H1 (cell line): Measurements from ENCODE around the gene ARFGEF3. TPM values are rescaled to one million over a fixed set of nuclear protein-coding genes. Genes with fewer than 3 reads are reported as not detected.

Experiments used
- CTCF ChIA-PET: fragments of 300-600 bp; sonication (Branson Sonifier 250); formaldehyde crosslinking; loops from one replicate; lab custom pipeline; 2021; ENCODE audit not compliant: partially characterized antibody; lab: Charles Lee
- POLR2A ChIA-PET: fragments of 300-600 bp; sonication (Branson Sonifier 250); formaldehyde crosslinking; loops from one replicate; lab custom pipeline; 2021; ENCODE audit warnings: inconsistent platforms; ENCODE audit not compliant: partially characterized antibody; lab: Charles Lee
- DNase-seq, 2 experiments: peaks; one replicate each; pipeline versions ENCODE4 v3.0.0 to v3.0.0-alpha.2; 2010 to 2022; ENCODE audit warnings: low spot score in 2 of 2, low read depth in 1 of 2, mixed read lengths in 1 of 2
- FAIRE-seq: peaks from 2 replicates; lab custom pipeline; 2011; peaks lifted over from hg19 to GRCh38; lab: Jason Lieb, UNC
- H2AFZ ChIP-seq: 2 replicates; pipeline ENCODE4 v1.8.1; 2012; ENCODE audit warnings: low read length, inconsistent platforms
- H2AK5ac ChIP-seq: 2 replicates; pipeline ENCODE4 v1.6.1; 2013; ENCODE audit warnings: low read depth, low read length
- H2BK120ac ChIP-seq: replicated peaks from 2 replicates; pipeline ENCODE3; 2013; ENCODE audit warnings: low read depth, low read length, inconsistent platforms
- H2BK12ac ChIP-seq: 2 replicates; pipeline ENCODE4 v1.6.1; 2013; ENCODE audit warnings: low read depth, low read length
- H2BK15ac ChIP-seq: 2 replicates; pipeline ENCODE4 v1.6.1; 2013; ENCODE audit warnings: low read length
- H2BK20ac ChIP-seq: 2 replicates; pipeline ENCODE4 v1.6.1; 2013; ENCODE audit warnings: low read length
- H2BK5ac ChIP-seq: 2 replicates; pipeline ENCODE4 v1.6.1; 2013; ENCODE audit warnings: low read depth, low read length
- H3K14ac ChIP-seq: 2 replicates; pipeline ENCODE4 v1.6.1; 2013; ENCODE audit warnings: inconsistent platforms; ENCODE audit not compliant: insufficient read length
- H3K18ac ChIP-seq: 2 replicates; pipeline ENCODE4 v1.6.1; 2013; ENCODE audit warnings: low read length; ENCODE audit errors: extremely low read depth
- H3K23ac ChIP-seq: 2 replicates; pipeline ENCODE4 v1.6.1; 2013; ENCODE audit warnings: inconsistent platforms; ENCODE audit not compliant: insufficient read length
- H3K23me2 ChIP-seq: 2 replicates; pipeline ENCODE4 v1.6.1; 2013; ENCODE audit warnings: low read depth, low read length
- H3K27ac ChIP-seq: 2 replicates; pipeline ENCODE4 v1.6.1; 2011; ENCODE audit warnings: low read depth, low read length, inconsistent platforms
- H3K27me3 ChIP-seq, 4 experiments: replicated peaks in 1 of 4; 1 replicate in 1 of 4; 2 replicates in 3 of 4; pipeline versions ENCODE4 v1.6.1 to v1.8.1; 2011 to 2013; ENCODE audit warnings: low read length in 3 of 4, mild to moderate bottlenecking in 3 of 4, inconsistent platforms in 2 of 4, mixed read lengths in 2 of 4, moderate library complexity in 1 of 4; ENCODE audit not compliant: control insufficient read depth in 3 of 4, insufficient read depth in 3 of 4; ENCODE audit errors: extremely low read depth in 1 of 4
- H3K36me3 ChIP-seq, 4 experiments: 2 replicates each; pipeline versions ENCODE4 v1.6.1 to v1.8.1; 2011 to 2013; ENCODE audit warnings: mild to moderate bottlenecking in 4 of 4, low read length in 3 of 4, moderate library complexity in 2 of 4, control low read depth in 1 of 4, inconsistent platforms in 1 of 4; ENCODE audit not compliant: insufficient read depth in 4 of 4, control insufficient read depth in 2 of 4
- H3K4ac ChIP-seq: replicated peaks from 2 replicates; pipeline ENCODE3; 2013; ENCODE audit warnings: low read length, low read depth, mixed read lengths, inconsistent platforms; ENCODE audit not compliant: insufficient read length
- H3K4me1 ChIP-seq, 4 experiments: replicated peaks in 1 of 4; 1 replicate in 1 of 4; 2 replicates in 3 of 4; pipeline versions ENCODE4 v1.6.1 to v1.8.1; 2011 to 2013; ENCODE audit warnings: low read length in 3 of 4, inconsistent platforms in 2 of 4, mixed read lengths in 1 of 4; ENCODE audit not compliant: insufficient read depth in 4 of 4, control insufficient read depth in 3 of 4
- H3K4me2 ChIP-seq, 2 experiments: 2 replicates each; pipeline versions ENCODE4 v1.6.1 to v1.8.1; 2011 to 2013; ENCODE audit warnings: low read depth in 2 of 2, low read length in 2 of 2, control low read depth in 1 of 2, inconsistent platforms in 1 of 2, mild to moderate bottlenecking in 1 of 2; ENCODE audit not compliant: insufficient read depth in 1 of 2
- H3K4me3 ChIP-seq, 4 experiments: fragments of 200-600, 300-600 bp in 1 of 4; sonication (generic), shearing (Covaris generic), sonication (Bioruptor Twin) in 1 of 4; 2 replicates each; pipeline versions ENCODE4 v1.5.1 to v1.8.1; 2011 to 2016; ENCODE audit warnings: low read length in 4 of 4, low read depth in 3 of 4, control low read depth in 2 of 4, inconsistent platforms in 2 of 4, mild to moderate bottlenecking in 2 of 4, mixed read lengths in 1 of 4, moderate library complexity in 1 of 4; ENCODE audit not compliant: insufficient read depth in 2 of 4; ENCODE audit errors: extremely low read depth in 1 of 4
- H3K56ac ChIP-seq: replicated peaks from 2 replicates; pipeline ENCODE3; 2013; ENCODE audit warnings: low read depth, mild to moderate bottlenecking, mixed read lengths, low read length, inconsistent platforms; ENCODE audit not compliant: insufficient read length
- H3K79me1 ChIP-seq: 2 replicates; pipeline ENCODE4 v1.6.1; 2013; ENCODE audit warnings: low read depth, low read length, control low read depth
- H3K79me2 ChIP-seq, 2 experiments: 2 replicates each; pipeline versions ENCODE4 v1.6.1 to v1.8.1; 2012 to 2013; ENCODE audit warnings: low read length in 2 of 2, mild to moderate bottlenecking in 2 of 2, inconsistent platforms in 1 of 2; ENCODE audit not compliant: insufficient read depth in 2 of 2, control insufficient read depth in 1 of 2
- H3K9ac ChIP-seq, 4 experiments: replicated peaks in 1 of 4; 1 replicate in 1 of 4; 2 replicates in 3 of 4; pipeline versions ENCODE4 v1.6.1 to v1.8.1; 2011 to 2013; ENCODE audit warnings: low read depth in 3 of 4, low read length in 3 of 4, control low read depth in 2 of 4, mild to moderate bottlenecking in 2 of 4, moderate library complexity in 2 of 4, inconsistent platforms in 1 of 4; ENCODE audit errors: extremely low read depth in 1 of 4
- H3K9me3 ChIP-seq, 2 experiments: 2 replicates each; pipeline versions ENCODE4 v1.6.1 to v1.8.1; 2012 to 2013; ENCODE audit warnings: mild to moderate bottlenecking in 2 of 2, moderate library complexity in 2 of 2, control low read depth in 1 of 2, inconsistent platforms in 1 of 2, low read depth in 1 of 2, low read length in 1 of 2, mixed read lengths in 1 of 2; ENCODE audit not compliant: insufficient read depth in 2 of 2
- H4K20me1 ChIP-seq, 2 experiments: replicated peaks in 1 of 2; 2 replicates each; pipeline versions ENCODE3 to v1.8.1; 2011 to 2013; ENCODE audit warnings: inconsistent platforms in 2 of 2, low read length in 2 of 2, mild to moderate bottlenecking in 1 of 2; ENCODE audit not compliant: insufficient read depth in 2 of 2, control insufficient read depth in 1 of 2
- H4K5ac ChIP-seq: 2 replicates; pipeline ENCODE4 v1.6.1; 2013; ENCODE audit warnings: low read length, low read depth, mixed read lengths, inconsistent platforms; ENCODE audit not compliant: insufficient read length
- H4K8ac ChIP-seq: 2 replicates; pipeline ENCODE4 v1.8.0; 2013; ENCODE audit warnings: mild to moderate bottlenecking, moderate library complexity, low read length, inconsistent platforms; ENCODE audit not compliant: insufficient read depth; ENCODE audit errors: extremely low read depth
- H4K91ac ChIP-seq: replicated peaks from 2 replicates; pipeline ENCODE3; 2013; ENCODE audit warnings: low read length, mixed read lengths, inconsistent platforms; ENCODE audit not compliant: insufficient read length
- CTCF ChIP-seq, 3 experiments: IDR thresholded peaks; 1 replicate in 2 of 3; 2 replicates in 1 of 3; pipeline versions ENCODE4 v1.5.1 to v1.6.1; 2011; ENCODE audit warnings: low read length in 3 of 3, mild to moderate bottlenecking in 3 of 3, inconsistent platforms in 2 of 3, low read depth in 1 of 3, moderate library complexity in 1 of 3; ENCODE audit not compliant: insufficient read depth in 1 of 3; ENCODE audit errors: control extremely low read depth in 1 of 3
- E2F6 ChIP-seq: IDR thresholded peaks from 2 replicates; pipeline ENCODE4 v1.6.1; 2012; ENCODE audit warnings: inconsistent platforms
- HDAC2 ChIP-seq, 2 experiments: fragments of 300-600 bp in 1 of 2; sonication (generic) in 1 of 2; IDR thresholded peaks; 2 replicates each; pipeline ENCODE4 v1.6.1; 2011 to 2012; ENCODE audit warnings: low read depth in 2 of 2, low read length in 2 of 2, mild to moderate bottlenecking in 2 of 2, moderate library complexity in 2 of 2, borderline replicate concordance in 1 of 2, inconsistent platforms in 1 of 2
- MAFK ChIP-seq: IDR thresholded peaks from 2 replicates; pipeline ENCODE4 v1.6.1; 2012; ENCODE audit warnings: low read depth, mild to moderate bottlenecking, improper control_type of control experiment, low read length
- RAD21 ChIP-seq, 2 experiments: IDR thresholded peaks in 1 of 2; conservative IDR thresholded peaks in 1 of 2; 2 replicates each; pipeline ENCODE4 v1.6.1; 2011; ENCODE audit warnings: low read depth in 2 of 2, low read length in 2 of 2, improper control_type of control experiment in 1 of 2, inconsistent platforms in 1 of 2, mild to moderate bottlenecking in 1 of 2, moderate library complexity in 1 of 2
- RXRA ChIP-seq: IDR thresholded peaks from 2 replicates; pipeline ENCODE4 v1.6.1; 2011; ENCODE audit warnings: low read depth, mild to moderate bottlenecking, low read length, moderate library complexity; ENCODE audit not compliant: insufficient read depth
- WGBS, 2 experiments: shearing (Covaris generic) in 1 of 2; methylation state at CpG; one replicate each; pipeline versions ENCODE4 v1.1.6 to v1.1.7; 2013 to 2015; ENCODE audit warnings: low lambda C conversion rate in 2 of 2, mixed read lengths in 2 of 2, inconsistent platforms in 1 of 2, low coverage in 1 of 2, missing lambda C conversion rate in 1 of 2; ENCODE audit not compliant: insufficient replicate concordance in 2 of 2, insufficient coverage in 1 of 2, insufficient read length in 1 of 2; ENCODE audit errors: extremely low coverage in 1 of 2, missing lambda C conversion rate in 1 of 2; 5-methylcytosine and 5-hydroxymethylcytosine counted together
- polyA plus RNA-seq, 7 experiments: library from polyadenylated mRNA; depleted of rRNA in 3 of 7; stranded (reverse) in 5 of 7; unstranded in 2 of 7; fragments of >200 nt in 5 of 7; fragments of 200-250 nt in 2 of 7; gene quantifications; 1 replicate in 5 of 7; 2 replicates in 1 of 7; 4 replicates in 1 of 7; pipeline versions ENCODE4 v1.2.1 to v1.2.3, GENCODE V29; 2011 to 2013; ENCODE audit warnings: missing spikeins in 2 of 7, mixed read lengths in 2 of 7
- total RNA-seq: library from RNA; stranded (reverse); fragmentation: NEBNext Ultra II Directional; extraction: Animal tissue kit (Norgen Biotek cat#: 25700); gene quantifications from 2 replicates; pipeline ENCODE4 v1.2.1, GENCODE V29; 2021

Gene ARFGEF3
- total and polyA plus RNA-seq, 2 of the 8 experiments (the other 6 are each of a cell fraction or from before 2014, with no cell fraction given), result 5.8 to 23.2 TPM

GRCh38 chr6:138145402-138145801 is 16.3 kb upstream of the ARFGEF3 start:
- no peak overlapping the region for H3K23ac ChIP-seq
- H3K27me3 ChIP-seq, result no peaks in the 10 kb centered on the region
- H2AK5ac ChIP-seq, result no peak overlapping the region
- no peak overlapping the region for H3K9ac ChIP-seq
- TF ChIP-seq MAFK (no peak), RAD21 (IDR thresholded peaks at IDR 0.05 in 1 of 2, conservative IDR thresholded peaks at IDR 0.05 in 1 of 2; ENCODE audit: low read depth in 2 of 2, low read length in 2 of 2) (no peak), CTCF (IDR thresholded peaks at IDR 0.05; ENCODE audit: control extremely low read depth in 1 of 3, insufficient read depth in 1 of 3, low read depth in 1 of 3, low read length in 3 of 3) (no peak), E2F6 (no peak), HDAC2 (IDR thresholded peaks at IDR 0.05; ENCODE audit: borderline replicate concordance in 1 of 2, low read depth in 2 of 2, low read length in 2 of 2) (no peak), RXRA (no peak)
- no peak overlapping the region for H3K18ac ChIP-seq
- CTCF ChIA-PET, result interaction anchor here (0.6 to 1.3 kb wide), 6 partner anchors 28 to 575 kb away, joined by 3 to 5 read pairs (median 3); no protein-coding TSS in a partner anchor
- H2BK15ac ChIP-seq, result no peak overlapping the region
- H3K56ac ChIP-seq, result no peak overlapping the region
- no peak overlapping the region for H3K14ac ChIP-seq
- H3K23me2 ChIP-seq, result peaks cover 2% of the 10 kb centered on the region; the same call in 1 of the 2 replicates
- no peak overlapping the region; the same call in 1 of the 2 replicates for H2AFZ ChIP-seq
- H4K5ac ChIP-seq, result no peak overlapping the region
- H4K20me1 ChIP-seq, result no peaks in the 10 kb centered on the region
- no peak for FAIRE-seq
- DNase-seq, result no peak
- no peaks in the 10 kb centered on the region for H3K36me3 ChIP-seq
- POLR2A ChIA-PET, result no interaction called here
- H3K79me2 ChIP-seq, result no peaks in the 10 kb centered on the region
- no peak overlapping the region for H2BK5ac ChIP-seq
- H3K27ac ChIP-seq, result no peak overlapping the region
- no peak overlapping the region for H3K4me2 ChIP-seq
- H3K4ac ChIP-seq, result no peak overlapping the region
- H3K4me3 ChIP-seq, result no peak overlapping the region
- no peak overlapping the region for H4K8ac ChIP-seq
- no peak overlapping the region for H2BK120ac ChIP-seq
- WGBS, 2 experiments, result 92% methylated on average over 3 of the region's 3 CpGs; no CpG with 5 or more reads in 1 of the 2 experiments
- H2BK12ac ChIP-seq, result no peak overlapping the region
- H3K9me3 ChIP-seq, result no peaks in the 10 kb centered on the region
- H2BK20ac ChIP-seq, result no peak overlapping the region
- H3K79me1 ChIP-seq, result no peaks in the 10 kb centered on the region
- no peak overlapping the region for H4K91ac ChIP-seq
- no peaks in the 10 kb centered on the region for H3K4me1 ChIP-seq
